SK-N-SH (cell line): Measurements from ENCODE around the gene CNTROB. TPM values are rescaled to one million over a fixed set of nuclear protein-coding genes. Genes with fewer than 3 reads are reported as not detected.

Experiments
- CTCF ChIA-PET: fragments of 300-600, 350-600 bp; formaldehyde crosslinking; extraction: SDS; loops from one replicate; lab custom pipeline; 2021; lab: Yijun Ruan, JAX
- POLR2A ChIA-PET: fragments of 350-600 bp; sonication (Branson Sonifier 250); formaldehyde crosslinking; extraction: SDS; loops from one replicate; lab custom pipeline; 2020; ENCODE audit warnings: antibody characterized with exemption, inconsistent platforms; lab: Yijun Ruan, JAX
- DNase-seq: peaks from one replicate; pipeline ENCODE4 v3.0.0; 2012
- H2AFZ ChIP-seq: fragments of 200-600 bp; sonication (generic); 2 replicates; pipeline ENCODE4 v1.8.1; 2016; ENCODE audit warnings: antibody characterized with exemption, mild to moderate bottlenecking, low read depth
- H3F3A ChIP-seq: fragments of 200-600 bp; sonication (generic); replicated peaks from 2 replicates; pipeline ENCODE3; 2016; ENCODE audit warnings: antibody characterized with exemption, mild to moderate bottlenecking; ENCODE audit not compliant: insufficient read depth
- H3K27ac ChIP-seq, 2 experiments: fragments of 200-500 bp in 1 of 2; fragments of 200-600 bp in 1 of 2; sonication (Bioruptor generic) in 1 of 2; sonication (generic), shearing (Covaris generic) in 1 of 2; 2 replicates each; pipeline versions ENCODE4 v1.5.1 to v1.6.1; 2014 to 2016; ENCODE audit warnings: low read depth in 2 of 2, inconsistent platforms in 1 of 2, low read length in 1 of 2, mild to moderate bottlenecking in 1 of 2, mixed read lengths in 1 of 2
- H3K27me3 ChIP-seq: fragments of 200-600 bp; sonication (generic), shearing (Covaris generic); 2 replicates; pipeline ENCODE4 v1.6.1; 2016; ENCODE audit warnings: mixed run types; ENCODE audit not compliant: insufficient read depth
- H3K36me3 ChIP-seq, 2 experiments: fragments of 200-500 bp in 1 of 2; fragments of 200-600 bp in 1 of 2; sonication (Bioruptor generic) in 1 of 2; sonication (generic) in 1 of 2; replicated peaks in 1 of 2; 2 replicates each; pipeline versions ENCODE3 to v1.5.1; 2014 to 2016; ENCODE audit warnings: low read length in 1 of 2, mild to moderate bottlenecking in 1 of 2; ENCODE audit not compliant: insufficient read depth in 2 of 2, control insufficient read depth in 1 of 2
- H3K4me1 ChIP-seq, 2 experiments: fragments of 200-500 bp in 1 of 2; fragments of 200-600 bp in 1 of 2; sonication (Bioruptor generic) in 1 of 2; sonication (generic), shearing (Covaris generic) in 1 of 2; 2 replicates each; pipeline versions ENCODE4 v1.5.1 to v1.6.1; 2014 to 2016; ENCODE audit warnings: low read depth in 1 of 2, low read length in 1 of 2, mixed run types in 1 of 2; ENCODE audit not compliant: insufficient read depth in 2 of 2, control insufficient read depth in 1 of 2
- H3K4me2 ChIP-seq: fragments of 200-600 bp; sonication (generic), shearing (Covaris generic); 2 replicates; pipeline ENCODE4 v1.6.1; 2017; ENCODE audit warnings: mixed run types
- H3K4me3 ChIP-seq, 2 experiments: fragments of 200-500 bp in 1 of 2; fragments of 200-600 bp in 1 of 2; sonication (Bioruptor generic) in 1 of 2; sonication (generic), shearing (Covaris generic) in 1 of 2; 2 replicates each; pipeline versions ENCODE4 v1.5.1 to v1.8.1; 2014 to 2016; ENCODE audit warnings: low read depth in 2 of 2, inconsistent platforms in 1 of 2, low read length in 1 of 2, mild to moderate bottlenecking in 1 of 2, mixed read lengths in 1 of 2, moderate library complexity in 1 of 2
- H3K79me2 ChIP-seq: fragments of 200-600 bp; sonication (generic); 2 replicates; pipeline ENCODE4 v1.8.1; 2017; ENCODE audit warnings: mild to moderate bottlenecking; ENCODE audit not compliant: insufficient read depth
- H3K9ac ChIP-seq: fragments of 200-600 bp; sonication (generic); 2 replicates; pipeline ENCODE4 v1.6.1; 2017; ENCODE audit warnings: mixed run types
- H3K9me2 ChIP-seq: fragments of 200-600 bp; sonication (generic); 2 replicates; pipeline ENCODE4 v1.6.1; 2017; ENCODE audit warnings: mixed run types
- H3K9me3 ChIP-seq: fragments of 200-600 bp; sonication (generic); 2 replicates; pipeline ENCODE4 v1.6.1; 2017; ENCODE audit warnings: mixed run types, mild to moderate bottlenecking, moderate library complexity
- H4K20me1 ChIP-seq: fragments of 200-600 bp; sonication (generic); 2 replicates; pipeline ENCODE4 v1.6.1; 2017; ENCODE audit warnings: mild to moderate bottlenecking, mixed run types; ENCODE audit not compliant: insufficient read depth
- CTCF ChIP-seq: fragments of 200-600 bp; sonication (generic); IDR thresholded peaks from 2 replicates; pipeline ENCODE4 v1.6.1; 2017; ENCODE audit warnings: antibody characterized with exemption, mild to moderate bottlenecking, moderate library complexity
- ELF1 ChIP-seq: IDR thresholded peaks from 2 replicates; pipeline ENCODE4 v1.4.0; 2012
- EZH2phosphoT487 ChIP-seq: fragments of 200-600 bp; sonication (generic); IDR thresholded peaks from 2 replicates; pipeline ENCODE4 v1.6.1; 2017; ENCODE audit warnings: low read depth, mixed run types, mild to moderate bottlenecking, antibody characterized with exemption, moderate library complexity, borderline replicate concordance
- FOSL2 ChIP-seq: IDR thresholded peaks from 2 replicates; pipeline ENCODE4 v1.4.0; 2012; ENCODE audit warnings: low read depth, mild to moderate bottlenecking, moderate library complexity, borderline replicate concordance
- FOXM1 ChIP-seq: IDR thresholded peaks from 2 replicates; pipeline ENCODE4 v1.4.0; 2012; ENCODE audit warnings: low read depth, mild to moderate bottlenecking
- GABPA ChIP-seq: IDR thresholded peaks from 2 replicates; pipeline ENCODE4 v1.4.0; 2012; ENCODE audit warnings: low read depth, mild to moderate bottlenecking
- JUND ChIP-seq: IDR thresholded peaks from 2 replicates; pipeline ENCODE4 v1.4.0; 2012
- MEF2A ChIP-seq: IDR thresholded peaks from 2 replicates; pipeline ENCODE4 v1.4.0; 2012; ENCODE audit warnings: low read depth, borderline replicate concordance
- NFIC ChIP-seq: IDR thresholded peaks from 2 replicates; pipeline ENCODE4 v1.4.0; 2012; ENCODE audit warnings: borderline replicate concordance
- PBX3 ChIP-seq: IDR thresholded peaks from 2 replicates; pipeline ENCODE4; 2012
- POLR2AphosphoS5 ChIP-seq: IDR thresholded peaks from 2 replicates; pipeline ENCODE4 v1.6.1; 2012; ENCODE audit warnings: low read depth, low read length
- RAD21 ChIP-seq: IDR thresholded peaks from 2 replicates; pipeline ENCODE4 v1.6.1; 2012; ENCODE audit warnings: mild to moderate bottlenecking, low read length
- RCOR1 ChIP-seq: fragments of 150-350 bp; IDR thresholded peaks from 2 replicates; pipeline ENCODE4 v1.6.1; 2017; ENCODE audit warnings: antibody characterized with exemption, low read length
- SMC3 ChIP-seq: IDR thresholded peaks from 2 replicates; pipeline ENCODE4 v1.6.1; 2012; ENCODE audit warnings: low read depth, low read length, improper control_type of control experiment
- TAF1 ChIP-seq: IDR thresholded peaks from 2 replicates; pipeline ENCODE4 v1.6.1; 2012; ENCODE audit warnings: low read depth, mild to moderate bottlenecking, low read length, moderate library complexity, borderline replicate concordance
- TEAD4 ChIP-seq: IDR thresholded peaks from 2 replicates; pipeline ENCODE4 v1.4.0; 2012; ENCODE audit warnings: mild to moderate bottlenecking, borderline replicate concordance; ENCODE audit not compliant: insufficient read depth
- YY1 ChIP-seq: IDR thresholded peaks from 2 replicates; pipeline ENCODE4 v1.4.0; 2012; ENCODE audit warnings: low read depth, mild to moderate bottlenecking
- WGBS: methylation state at CpG from one replicate; pipeline ENCODE4 v1.1.6; 2017; ENCODE audit warnings: low lambda C conversion rate; 5-methylcytosine and 5-hydroxymethylcytosine counted together
- polyA plus RNA-seq, 3 experiments: library from polyadenylated mRNA; depleted of rRNA; stranded (reverse); fragments of >200 nt; gene quantifications; 2 replicates each; pipeline ENCODE4 v1.2.3, GENCODE V29; 2012
- TF ChIP-seq, protein P1 (sequence below): IDR thresholded peaks from 2 replicates; pipeline ENCODE4 v1.4.0; 2012; ENCODE audit warnings: low read depth, borderline replicate concordance
- TF ChIP-seq, protein P2 (sequence below): IDR thresholded peaks from 2 replicates; pipeline ENCODE4 v1.4.0; 2012; ENCODE audit warnings: low read depth, borderline replicate concordance
- TF ChIP-seq, protein P3 (sequence below): IDR thresholded peaks from 2 replicates; pipeline ENCODE4 v1.4.0; 2012; ENCODE audit warnings: low read depth

CNTROB gene
- polyA plus RNA-seq, 1 of the 3 experiments (the other 2 are of a cell fraction) = 26.3 TPM

GRCh38 chr17:7982666-7983065, 50.7 kb downstream of the CNTROB start:
- no peak for DNase-seq
- TF ChIP-seq CTCF (peak; percentile 48), SMC3 (peak; percentile 26; the same call in 1 of the 2 replicates), RAD21 (peak; percentile 58)
- TF ChIP-seq, protein P1, sequence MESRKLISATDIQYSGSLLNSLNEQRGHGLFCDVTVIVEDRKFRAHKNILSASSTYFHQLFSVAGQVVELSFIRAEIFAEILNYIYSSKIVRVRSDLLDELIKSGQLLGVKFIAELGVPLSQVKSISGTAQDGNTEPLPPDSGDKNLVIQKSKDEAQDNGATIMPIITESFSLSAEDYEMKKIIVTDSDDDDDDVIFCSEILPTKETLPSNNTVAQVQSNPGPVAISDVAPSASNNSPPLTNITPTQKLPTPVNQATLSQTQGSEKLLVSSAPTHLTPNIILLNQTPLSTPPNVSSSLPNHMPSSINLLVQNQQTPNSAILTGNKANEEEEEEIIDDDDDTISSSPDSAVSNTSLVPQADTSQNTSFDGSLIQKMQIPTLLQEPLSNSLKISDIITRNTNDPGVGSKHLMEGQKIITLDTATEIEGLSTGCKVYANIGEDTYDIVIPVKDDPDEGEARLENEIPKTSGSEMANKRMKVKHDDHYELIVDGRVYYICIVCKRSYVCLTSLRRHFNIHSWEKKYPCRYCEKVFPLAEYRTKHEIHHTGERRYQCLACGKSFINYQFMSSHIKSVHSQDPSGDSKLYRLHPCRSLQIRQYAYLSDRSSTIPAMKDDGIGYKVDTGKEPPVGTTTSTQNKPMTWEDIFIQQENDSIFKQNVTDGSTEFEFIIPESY = no peak
- Histone ChIP-seq H3K4me3 (peak overlapping the region in 1 of 2 experiments; percentile 33; a peak in 1 of 4 replicates), H2AFZ (peak overlapping the region; percentile 80), H3K27ac (peak overlapping the region in 1 of 2 experiments; percentile 59; a peak in 2 of 4 replicates), H3K4me1 (no peaks in the 10 kb centered on the region; a peak in 1 of 4 replicates), H3K9me2 (no peaks in the 10 kb centered on the region), H3K9me3 (no peaks in the 10 kb centered on the region), H3K4me2 (peak overlapping the region; percentile 51), H4K20me1 (no peaks in the 10 kb centered on the region), H3K27me3 (no peaks in the 10 kb centered on the region), H3F3A (peaks cover 10% of the 10 kb centered on the region), H3K9ac (peak overlapping the region; percentile 17; the same call in 1 of the 2 replicates), H3K79me2 (no peaks in the 10 kb centered on the region), H3K36me3 (no peaks in the 10 kb centered on the region)
- 80% methylated on average over 6 of the region's 6 CpGs for WGBS
- ChIA-PET POLR2A (no interaction called here), CTCF (interaction anchor here (0.6 to 8.0 kb wide), 18 partner anchors 7 to 239 kb away, joined by 3 to 47 read pairs (median 5); partner anchors contain the start of genes CNTROB and RNF227)

GRCh38 chr17:7984904-7985303, 52.9 kb downstream of the CNTROB start:
- H3K9me3 ChIP-seq = no peaks in the 10 kb centered on the region
- H3K27ac ChIP-seq = no peak overlapping the region
- H3K79me2 ChIP-seq = no peaks in the 10 kb centered on the region
- H3K36me3 ChIP-seq = no peaks in the 10 kb centered on the region
- WGBS = 88% methylated on average over 9 of the region's 9 CpGs
- H3K4me1 ChIP-seq = peaks cover 0 to 2% of the 10 kb centered on the region in 2 experiments; a peak in 1 of 4 replicates
- no peaks in the 10 kb centered on the region for H3K27me3 ChIP-seq
- H3K9ac ChIP-seq = no peak overlapping the region
- no peak for DNase-seq
- H3K9me2 ChIP-seq = no peaks in the 10 kb centered on the region
- no peak overlapping the region for H3K4me3 ChIP-seq
- no peak overlapping the region for H2AFZ ChIP-seq
- no peaks in the 10 kb centered on the region for H4K20me1 ChIP-seq
- H3K4me2 ChIP-seq = no peak overlapping the region
- H3F3A ChIP-seq = peaks cover 17% of the 10 kb centered on the region
- POLR2A ChIA-PET = no interaction called here
- TF ChIP-seq TEAD4 = no peak
- no peak for TF ChIP-seq JUND
- TF ChIP-seq, protein P2, sequence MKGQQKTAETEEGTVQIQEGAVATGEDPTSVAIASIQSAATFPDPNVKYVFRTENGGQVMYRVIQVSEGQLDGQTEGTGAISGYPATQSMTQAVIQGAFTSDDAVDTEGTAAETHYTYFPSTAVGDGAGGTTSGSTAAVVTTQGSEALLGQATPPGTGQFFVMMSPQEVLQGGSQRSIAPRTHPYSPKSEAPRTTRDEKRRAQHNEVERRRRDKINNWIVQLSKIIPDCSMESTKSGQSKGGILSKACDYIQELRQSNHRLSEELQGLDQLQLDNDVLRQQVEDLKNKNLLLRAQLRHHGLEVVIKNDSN = no peak
- TF ChIP-seq, protein P1 = no peak
- TF ChIP-seq FOXM1 = no peak
- TF ChIP-seq MEF2A = no peak
- no peak for TF ChIP-seq SMC3
- no peak for TF ChIP-seq NFIC
- no peak for TF ChIP-seq YY1
- no peak for TF ChIP-seq ELF1
- TF ChIP-seq POLR2AphosphoS5 = no peak
- no peak for TF ChIP-seq PBX3
- no peak for TF ChIP-seq GABPA
- no peak for TF ChIP-seq RAD21
- no peak for TF ChIP-seq RCOR1
- TF ChIP-seq FOSL2 = no peak
- no peak for TF ChIP-seq TAF1
- no peak for TF ChIP-seq EZH2phosphoT487
- TF ChIP-seq, protein P3, sequence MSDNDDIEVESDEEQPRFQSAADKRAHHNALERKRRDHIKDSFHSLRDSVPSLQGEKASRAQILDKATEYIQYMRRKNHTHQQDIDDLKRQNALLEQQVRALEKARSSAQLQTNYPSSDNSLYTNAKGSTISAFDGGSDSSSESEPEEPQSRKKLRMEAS = no peak
- CTCF ChIA-PET = interaction anchor here (1.1 to 6.8 kb wide), 7 partner anchors 12 to 162 kb away, joined by 3 to 53 read pairs (median 4); no protein-coding TSS in a partner anchor
